Esophagus squamous epithelium (tissue), 5 donors: ENCODE measurements around the gene EDEM1. TPM values are rescaled to one million over a fixed set of nuclear protein-coding genes. Genes with fewer than 3 reads are reported as not detected.

ENCODE experiments used
- DNase-seq: peaks from one replicate; lab custom pipeline; 2025; lab: John Stamatoyannopoulos, UW
- H3K27ac ChIP-seq, 4 donors: fragments of 200-600 bp; sonication (generic); one replicate each; pipeline ENCODE4 v1.5.1; 2016 to 2019; ENCODE audit warnings: mild to moderate bottlenecking in 1 of 4
- H3K27me3 ChIP-seq, 4 donors: fragments of 200-600 bp; sonication (generic); 1 replicate in 3 of 4; 2 replicates in 1 of 4; pipeline versions ENCODE4 v1.5.1 to v1.6.0; 2017 to 2021; ENCODE audit warnings: antibody characterized with exemption in 1 of 4
- H3K36me3 ChIP-seq, 3 donors: fragments of 200-600 bp; sonication (generic); one replicate each; pipeline ENCODE4 v1.5.1; 2016 to 2019
- H3K4me1 ChIP-seq, 3 donors: fragments of 200-600 bp; sonication (generic); one replicate each; pipeline ENCODE4 v1.5.1; 2017 to 2019
- H3K4me3 ChIP-seq, 4 donors: fragments of 200-600 bp; sonication (generic); 1 replicate in 3 of 4; 2 replicates in 1 of 4; pipeline ENCODE4 v1.5.1; 2016 to 2019; ENCODE audit warnings: mild to moderate bottlenecking in 2 of 4, moderate library complexity in 1 of 4
- H3K9me3 ChIP-seq, 3 donors: fragments of 200-600 bp; sonication (generic); one replicate each; pipeline ENCODE4 v1.5.1; 2016 to 2019
- POLR2A ChIP-seq, 4 donors: fragments of 450-650 bp; IDR thresholded peaks; one replicate each; pipeline ENCODE4 v1.6.1; 2017; ENCODE audit warnings: antibody characterized with exemption in 4 of 4, mild to moderate bottlenecking in 4 of 4, moderate library complexity in 3 of 4
- WGBS, 2 donors: methylation state at CpG; one replicate each; pipeline ENCODE4 v1.1.5; 2018; 5-methylcytosine and 5-hydroxymethylcytosine counted together
- intact Hi-C: fragments of 100-400 bp; cut with DNase I; formaldehyde crosslinking; loops from one replicate; pipeline ENCODE4 v1.15.0; 2022
- total RNA-seq, 4 donors: library from RNA; depleted of rRNA; stranded (reverse); fragments of >200 nt; gene quantifications; one replicate each; pipeline ENCODE4 v1.1.0, GENCODE V29; 2016
- TF ChIP-seq, protein P1 (sequence below), 6 experiments: fragments of 450-650 bp in 4 of 6; fragments of 200-600 bp in 2 of 6; sonication (generic) in 2 of 6; IDR thresholded peaks; one replicate each; pipeline ENCODE4 v1.5.1; 2016 to 2019; ENCODE audit warnings: antibody characterized with exemption in 6 of 6, mild to moderate bottlenecking in 4 of 6, moderate library complexity in 4 of 6
- donor health status: DM: yes; HTN: yes; CAD: no.

The EDEM1 gene
- total RNA-seq, 4 donors from 2014 or later, result 25.0 to 56.6 (median 40.2) TPM

- Histone ChIP-seq H3K9me3 (no peaks in the 10 kb centered on the region), H3K36me3 (peaks cover 0 to 10% (median 0%) of the 10 kb centered on the region in 3 donors), H3K27ac (peak overlapping the region; percentile 95 to 100 (median 98)), H3K4me3 (peak overlapping the region; percentile 88 to 100 (median 94)), H3K4me1 (peaks cover 5 to 72% (median 13%) of the 10 kb centered on the region in 3 donors), H3K27me3 (no peaks in the 10 kb centered on the region)
- intact Hi-C loops, result loop anchor here (5.0 kb wide), 1 partner anchor 66 kb away; the partner anchor contains the start of gene ARL8B
- no peak for DNase-seq
- no peak for TF ChIP-seq POLR2A (IDR thresholded peaks at IDR 0.05)
- TF ChIP-seq, protein P1, sequence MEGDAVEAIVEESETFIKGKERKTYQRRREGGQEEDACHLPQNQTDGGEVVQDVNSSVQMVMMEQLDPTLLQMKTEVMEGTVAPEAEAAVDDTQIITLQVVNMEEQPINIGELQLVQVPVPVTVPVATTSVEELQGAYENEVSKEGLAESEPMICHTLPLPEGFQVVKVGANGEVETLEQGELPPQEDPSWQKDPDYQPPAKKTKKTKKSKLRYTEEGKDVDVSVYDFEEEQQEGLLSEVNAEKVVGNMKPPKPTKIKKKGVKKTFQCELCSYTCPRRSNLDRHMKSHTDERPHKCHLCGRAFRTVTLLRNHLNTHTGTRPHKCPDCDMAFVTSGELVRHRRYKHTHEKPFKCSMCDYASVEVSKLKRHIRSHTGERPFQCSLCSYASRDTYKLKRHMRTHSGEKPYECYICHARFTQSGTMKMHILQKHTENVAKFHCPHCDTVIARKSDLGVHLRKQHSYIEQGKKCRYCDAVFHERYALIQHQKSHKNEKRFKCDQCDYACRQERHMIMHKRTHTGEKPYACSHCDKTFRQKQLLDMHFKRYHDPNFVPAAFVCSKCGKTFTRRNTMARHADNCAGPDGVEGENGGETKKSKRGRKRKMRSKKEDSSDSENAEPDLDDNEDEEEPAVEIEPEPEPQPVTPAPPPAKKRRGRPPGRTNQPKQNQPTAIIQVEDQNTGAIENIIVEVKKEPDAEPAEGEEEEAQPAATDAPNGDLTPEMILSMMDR (IDR thresholded peaks at IDR 0.05), result no peak
- 0% methylated on average over 10 to 46 of the region's 66 CpGs for WGBS, 2 donors
Measured at GRCh38 chr3:5187920-5188418, 462 bp downstream of the EDEM1 start.

DNA sequence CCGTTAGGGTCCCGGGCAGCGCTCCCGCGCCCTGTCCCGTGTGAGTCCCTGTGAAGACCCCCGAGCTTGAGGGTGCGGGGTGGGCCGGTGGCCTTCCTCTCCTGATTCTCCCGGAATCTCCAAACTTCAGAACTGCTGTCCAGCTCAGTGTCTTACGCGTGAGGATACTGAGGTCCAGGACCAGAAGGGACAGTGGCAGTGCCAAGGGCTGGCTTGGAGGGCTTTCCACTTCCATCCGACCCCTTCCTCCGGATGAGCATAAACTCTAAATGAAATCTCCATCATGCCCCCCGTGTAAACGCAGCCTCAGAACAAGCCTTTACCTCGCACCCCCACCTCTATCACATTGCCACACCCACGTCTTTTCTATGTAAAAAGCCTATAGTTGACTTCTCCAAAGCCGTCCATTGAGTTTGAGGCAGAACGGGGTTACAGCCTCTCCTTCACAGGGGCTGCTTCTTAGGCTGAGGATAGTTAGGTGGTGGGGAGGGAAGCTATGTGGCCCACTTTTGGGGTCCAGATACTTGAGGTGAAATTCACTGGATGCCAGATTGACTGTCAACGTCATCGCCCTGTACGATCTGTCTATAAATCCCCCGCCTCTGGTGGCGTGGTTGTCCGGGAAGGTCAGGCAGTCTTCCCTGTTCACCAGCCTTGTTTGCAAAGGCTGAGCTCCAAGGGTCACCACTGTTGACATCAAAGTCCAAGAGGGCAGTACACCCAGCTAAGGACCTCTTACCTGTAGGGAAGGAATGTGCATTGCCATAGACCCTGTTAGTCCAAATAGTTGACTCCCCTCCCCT, 1.1 kb downstream of the EDEM1 start:
- H3K9me3 ChIP-seq, result no peaks in the 10 kb centered on the region
- peaks cover 5 to 73% (median 13%) of the 10 kb centered on the region in 3 donors for H3K4me1 ChIP-seq
- peak overlapping the region; percentile 95 to 100 (median 98) for H3K27ac ChIP-seq
- WGBS, 2 donors, result 0 to 3% methylated on average over 15 to 21 of the region's 26 CpGs
- peaks cover 0 to 10% (median 0%) of the 10 kb centered on the region in 3 donors for H3K36me3 ChIP-seq
- peak overlapping the region; percentile 88 to 100 (median 94) for H3K4me3 ChIP-seq
- intact Hi-C loops, result loop anchor here (5.0 kb wide), 1 partner anchor 66 kb away; the partner anchor contains the start of gene ARL8B
- DNase-seq, result no peak
- H3K27me3 ChIP-seq, result no peaks in the 10 kb centered on the region
- TF ChIP-seq, protein P1 (IDR thresholded peaks at IDR 0.05), result no peak
- peak in 1 of 4 donors; percentile 8 for TF ChIP-seq POLR2A (IDR thresholded peaks at IDR 0.05)

- DNase-seq, result no peak
- Histone ChIP-seq H3K4me3 (peak overlapping the region in 2 of 4 donors; percentile 6 to 89), H3K9me3 (no peaks in the 10 kb centered on the region), H3K27ac (no peak overlapping the region), H3K4me1 (peaks cover 5 to 83% (median 25%) of the 10 kb centered on the region in 3 donors), H3K36me3 (peaks cover 0 to 13% (median 0%) of the 10 kb centered on the region in 3 donors), H3K27me3 (no peaks in the 10 kb centered on the region)
- intact Hi-C loops, result no loop called here
- TF ChIP-seq, protein P1 (IDR thresholded peaks at IDR 0.05), result no peak
- no peak for TF ChIP-seq POLR2A (IDR thresholded peaks at IDR 0.05)
- 69 to 78% methylated on average over 7 of the region's 7 CpGs for WGBS, 2 donors
Measured at GRCh38 chr3:5190147-5190791, 2.8 kb downstream of the EDEM1 start.

- TF ChIP-seq, protein P1 (IDR thresholded peaks at IDR 0.05), result no peak
- no peak for TF ChIP-seq POLR2A (IDR thresholded peaks at IDR 0.05)
- H3K27ac ChIP-seq, result no peak overlapping the region
- WGBS, 2 donors, result 60 to 66% methylated on average over 5 of the region's 5 CpGs
Measured at GRCh38 chr3:5191555-5192304, 4.2 kb downstream of the EDEM1 start.

More at GRCh38 chr3:5191555-5192304, 4.2 kb downstream of the EDEM1 start:
- Histone ChIP-seq H3K27me3 (no peaks in the 10 kb centered on the region), H3K36me3 (peaks cover 0 to 13% (median 0%) of the 10 kb centered on the region in 3 donors), H3K4me1 (peaks cover 8 to 87% (median 39%) of the 10 kb centered on the region in 3 donors), H3K4me3 (no peak overlapping the region), H3K9me3 (no peaks in the 10 kb centered on the region)
- intact Hi-C loops, result no loop called here
- DNase-seq, result no peak
